ENCODE measurements around the gene EXOC2. TPM values are rescaled to one million over a fixed set of nuclear protein-coding genes. Genes with fewer than 3 reads are reported as not detected.

The EXOC2 gene
- total and polyA plus RNA-seq, 10 of the 15 experiments (the other 5 are each of a cell fraction or from before 2014, with no cell fraction given), result 8.7 to 32.8 (median 20.7) TPM

GRCh38 chr6:622462-622861 lies 70.5 kb downstream of the EXOC2 start (continued):
- TF ChIP-seq, protein P1, sequence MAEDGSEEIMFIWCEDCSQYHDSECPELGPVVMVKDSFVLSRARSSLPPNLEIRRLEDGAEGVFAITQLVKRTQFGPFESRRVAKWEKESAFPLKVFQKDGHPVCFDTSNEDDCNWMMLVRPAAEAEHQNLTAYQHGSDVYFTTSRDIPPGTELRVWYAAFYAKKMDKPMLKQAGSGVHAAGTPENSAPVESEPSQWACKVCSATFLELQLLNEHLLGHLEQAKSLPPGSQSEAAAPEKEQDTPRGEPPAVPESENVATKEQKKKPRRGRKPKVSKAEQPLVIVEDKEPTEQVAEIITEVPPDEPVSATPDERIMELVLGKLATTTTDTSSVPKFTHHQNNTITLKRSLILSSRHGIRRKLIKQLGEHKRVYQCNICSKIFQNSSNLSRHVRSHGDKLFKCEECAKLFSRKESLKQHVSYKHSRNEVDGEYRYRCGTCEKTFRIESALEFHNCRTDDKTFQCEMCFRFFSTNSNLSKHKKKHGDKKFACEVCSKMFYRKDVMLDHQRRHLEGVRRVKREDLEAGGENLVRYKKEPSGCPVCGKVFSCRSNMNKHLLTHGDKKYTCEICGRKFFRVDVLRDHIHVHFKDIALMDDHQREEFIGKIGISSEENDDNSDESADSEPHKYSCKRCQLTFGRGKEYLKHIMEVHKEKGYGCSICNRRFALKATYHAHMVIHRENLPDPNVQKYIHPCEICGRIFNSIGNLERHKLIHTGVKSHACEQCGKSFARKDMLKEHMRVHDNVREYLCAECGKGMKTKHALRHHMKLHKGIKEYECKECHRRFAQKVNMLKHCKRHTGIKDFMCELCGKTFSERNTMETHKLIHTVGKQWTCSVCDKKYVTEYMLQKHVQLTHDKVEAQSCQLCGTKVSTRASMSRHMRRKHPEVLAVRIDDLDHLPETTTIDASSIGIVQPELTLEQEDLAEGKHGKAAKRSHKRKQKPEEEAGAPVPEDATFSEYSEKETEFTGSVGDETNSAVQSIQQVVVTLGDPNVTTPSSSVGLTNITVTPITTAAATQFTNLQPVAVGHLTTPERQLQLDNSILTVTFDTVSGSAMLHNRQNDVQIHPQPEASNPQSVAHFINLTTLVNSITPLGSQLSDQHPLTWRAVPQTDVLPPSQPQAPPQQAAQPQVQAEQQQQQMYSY (CRISPR knock-in tag; IDR thresholded peaks at IDR 0.05), result no peak
- TF ChIP-seq BCLAF1 (IDR thresholded peaks at IDR 0.05) (no peak), SIN3A (IDR thresholded peaks at IDR 0.05; ENCODE audit: low read depth, low read length) (no peak)

GRCh38 chr6:621931-622330 lies 71.0 kb downstream of the EXOC2 start:
- H2AFZ ChIP-seq (ENCODE audit: control insufficient read depth, low read depth, low read length), result no peak overlapping the region
- TF ChIP-seq SREBF2 (IDR thresholded peaks at IDR 0.05; ENCODE audit: low read length) (no peak), NFYA (IDR thresholded peaks at IDR 0.05; ENCODE audit: borderline replicate concordance, low read depth, low read length) (no peak), NBN (IDR thresholded peaks at IDR 0.05) (no peak), BHLHE40 (IDR thresholded peaks at IDR 0.05; ENCODE audit: borderline replicate concordance in 1 of 2, low read depth in 2 of 2, low read length in 1 of 2) (no peak), NRF1 (conservative IDR thresholded peaks at IDR 0.05; ENCODE audit: low read depth, low read length) (no peak), EED (IDR thresholded peaks at IDR 0.05; ENCODE audit: low read depth) (no peak), STAT1 (conservative IDR thresholded peaks at IDR 0.05) (no peak), POLR2AphosphoS5 (IDR thresholded peaks at IDR 0.05; ENCODE audit: low read length) (no peak), DPF2 (IDR thresholded peaks at IDR 0.05) (no peak), SUZ12 (IDR thresholded peaks at IDR 0.05; ENCODE audit: unreplicated experiment) (no peak)
- TF ChIP-seq, protein P2, sequence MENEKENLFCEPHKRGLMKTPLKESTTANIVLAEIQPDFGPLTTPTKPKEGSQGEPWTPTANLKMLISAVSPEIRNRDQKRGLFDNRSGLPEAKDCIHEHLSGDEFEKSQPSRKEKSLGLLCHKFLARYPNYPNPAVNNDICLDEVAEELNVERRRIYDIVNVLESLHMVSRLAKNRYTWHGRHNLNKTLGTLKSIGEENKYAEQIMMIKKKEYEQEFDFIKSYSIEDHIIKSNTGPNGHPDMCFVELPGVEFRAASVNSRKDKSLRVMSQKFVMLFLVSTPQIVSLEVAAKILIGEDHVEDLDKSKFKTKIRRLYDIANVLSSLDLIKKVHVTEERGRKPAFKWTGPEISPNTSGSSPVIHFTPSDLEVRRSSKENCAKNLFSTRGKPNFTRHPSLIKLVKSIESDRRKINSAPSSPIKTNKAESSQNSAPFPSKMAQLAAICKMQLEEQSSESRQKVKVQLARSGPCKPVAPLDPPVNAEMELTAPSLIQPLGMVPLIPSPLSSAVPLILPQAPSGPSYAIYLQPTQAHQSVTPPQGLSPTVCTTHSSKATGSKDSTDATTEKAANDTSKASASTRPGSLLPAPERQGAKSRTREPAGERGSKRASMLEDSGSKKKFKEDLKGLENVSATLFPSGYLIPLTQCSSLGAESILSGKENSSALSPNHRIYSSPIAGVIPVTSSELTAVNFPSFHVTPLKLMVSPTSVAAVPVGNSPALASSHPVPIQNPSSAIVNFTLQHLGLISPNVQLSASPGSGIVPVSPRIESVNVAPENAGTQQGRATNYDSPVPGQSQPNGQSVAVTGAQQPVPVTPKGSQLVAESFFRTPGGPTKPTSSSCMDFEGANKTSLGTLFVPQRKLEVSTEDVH (IDR thresholded peaks at IDR 0.05; ENCODE audit: low read depth, partially characterized antibody), result no peak

More at GRCh38 chr6:621931-622330, 71.0 kb downstream of the EXOC2 start:
- no TSS peak for BruUV-seq (replicated peaks)
- RAD21 ChIA-PET (ENCODE audit: unreplicated experiment), result no interaction called here
- intact Hi-C loops (cut with micrococcal nuclease; ENCODE audit: unreplicated experiment) (no loop called here), in situ Hi-C loops (cut with MboI) (no loop called here)
- Histone ChIP-seq H3K79me2 (ENCODE audit: control insufficient read depth, insufficient read depth, low read length) (no peaks in the 10 kb centered on the region), H3K4me2 (ENCODE audit: control insufficient read depth, insufficient read depth) (no peak overlapping the region), H3K9me3 (replicated peaks; ENCODE audit: control insufficient read depth, insufficient read depth, low read length) (no peaks in the 10 kb centered on the region), H4K20me1 (ENCODE audit: control insufficient read depth, insufficient read depth) (no peaks in the 10 kb centered on the region), H3K36me3 (ENCODE audit: control insufficient read depth in 2 of 2, insufficient read depth in 2 of 2, low read length in 1 of 2) (peaks cover 3 to 4% of the 10 kb centered on the region in 2 experiments; a peak in 3 of 4 replicates), H3K9ac (ENCODE audit: control insufficient read depth, insufficient read depth, low read length) (no peak overlapping the region), H3K27me3 (replicated peaks in 1 of 2; ENCODE audit: control insufficient read depth in 2 of 2, insufficient read depth in 2 of 2, low read length in 1 of 2) (no peaks in the 10 kb centered on the region), H3K4me1 (ENCODE audit: control insufficient read depth, insufficient read depth, low read length) (no peaks in the 10 kb centered on the region), H3K27ac (ENCODE audit: control insufficient read depth, insufficient read depth) (no peak overlapping the region), H3K4me3 (no peak overlapping the region)
- DNase-seq (ENCODE audit: low read depth, low spot score) (no peak), ATAC-seq (no peak), FAIRE-seq (no peak)
- SMC1A ChIA-PET (ENCODE audit: uncharacterized antibody, unreplicated experiment), result interaction anchor here (1.0 kb wide), 1 partner anchor 100 kb away, joined by 3 read pairs; no protein-coding TSS in a partner anchor
- POLR2A ChIA-PET, result no interaction called here
- WGBS (ENCODE audit: insufficient coverage, insufficient replicate concordance, low lambda C conversion rate, missing lambda C conversion rate), result 94% methylated on average over 9 of the region's 9 CpGs
- CTCF ChIA-PET, result no interaction called here
